ENCODE data around the gene CTNNA2. TPM values are rescaled to one million over a fixed set of nuclear protein-coding genes. Genes with fewer than 3 reads are reported as not detected.

CTNNA2 gene
- total RNA-seq, 1 experiment from 2014 or later: not detected

- intact Hi-C loops (cut with micrococcal nuclease; ENCODE audit: unreplicated experiment): no loop called here
- no peak for DNase-seq
- no TSS peak for BruUV-seq (replicated peaks)
- Histone ChIP-seq H3K27me3 (ENCODE audit: insufficient read depth, low read depth) (peaks cover 17% of the 10 kb centered on the region; the same call in 1 of the 2 replicates), H3F3A (ENCODE audit: insufficient read depth, low read depth) (no peaks in the 10 kb centered on the region), H3K9me3 (ENCODE audit: insufficient read depth, low read depth) (no peaks in the 10 kb centered on the region), H3K9me2 (ENCODE audit: insufficient read depth) (no peaks in the 10 kb centered on the region), H3K4me1 (replicated peaks; ENCODE audit: insufficient read depth) (no peaks in the 10 kb centered on the region), H3K36me3 (ENCODE audit: low read depth) (no peaks in the 10 kb centered on the region), H3K27ac (no peak overlapping the region), H3K4me2 (no peak overlapping the region), H3K79me2 (ENCODE audit: low read depth) (no peaks in the 10 kb centered on the region), H2AFZ (no peak overlapping the region), H4K20me1 (ENCODE audit: insufficient read depth) (no peaks in the 10 kb centered on the region), H3K4me3 (no peak overlapping the region)
- TF ChIP-seq EZH2 (IDR thresholded peaks at IDR 0.05; ENCODE audit: low read depth) (no peak), CTCF (conservative IDR thresholded peaks at IDR 0.05) (no peak)
- CTCF ChIA-PET: no interaction called here
- POLR2A ChIA-PET (ENCODE audit: unreplicated experiment): no interaction called here
These were observed 422.3 kb downstream of the CTNNA2 start for GRCh38 chr2:79935046-79935732.

DNA sequence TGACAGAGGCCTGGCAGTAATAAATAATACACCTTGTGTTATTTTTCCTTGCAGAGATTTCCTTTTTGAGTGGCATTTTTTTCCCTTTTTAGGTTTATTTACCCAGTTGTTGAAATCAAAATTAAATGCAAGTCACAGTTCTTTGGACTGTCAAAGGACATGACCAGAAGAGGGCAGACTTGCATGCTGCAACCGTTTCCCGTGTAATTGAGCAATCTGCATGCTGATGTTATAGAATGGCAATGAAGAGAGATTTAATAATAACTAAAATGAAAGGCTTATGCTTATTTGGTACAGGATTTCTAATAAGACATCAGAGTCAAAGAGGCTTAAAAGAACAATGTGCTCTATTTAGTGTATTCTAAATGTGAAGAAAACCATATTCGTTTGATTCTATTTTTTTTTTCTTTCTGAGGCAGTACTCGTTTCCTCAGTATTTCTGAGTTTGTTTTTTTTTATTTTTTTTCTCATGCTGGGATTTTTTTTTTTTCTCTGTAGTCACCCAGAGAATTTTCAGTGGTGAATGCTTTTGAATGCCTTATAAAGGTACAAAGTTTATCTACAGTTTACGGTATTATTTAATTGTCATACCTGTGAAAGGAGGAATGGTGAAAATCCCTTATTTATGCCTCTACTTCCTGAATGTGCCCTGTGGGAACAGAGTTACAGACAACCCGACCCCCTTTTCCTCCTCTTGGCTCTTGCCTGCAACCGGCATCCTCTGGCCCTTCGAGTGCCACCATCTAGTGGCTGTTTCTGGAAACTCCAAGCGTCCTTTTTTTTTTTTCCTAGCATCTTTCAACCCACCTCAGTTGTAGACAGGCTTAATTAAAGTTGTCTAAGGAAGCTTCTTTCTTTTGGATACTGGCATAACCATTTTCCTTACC lies 423.2 kb downstream of the CTNNA2 start:
- TF ChIP-seq CTCF (conservative IDR thresholded peaks at IDR 0.05): peak; percentile 62
- no peak for TF ChIP-seq EZH2 (IDR thresholded peaks at IDR 0.05; ENCODE audit: low read depth)
- no TSS peak for BruUV-seq (replicated peaks)
- H3K9me2 ChIP-seq (ENCODE audit: insufficient read depth): no peaks in the 10 kb centered on the region
- no peak overlapping the region for H3K4me2 ChIP-seq
- no peaks in the 10 kb centered on the region for H3K4me1 ChIP-seq (replicated peaks; ENCODE audit: insufficient read depth)
- ChIA-PET CTCF (interaction anchor here (0.7 kb wide), 2 partner anchors 200 to 205 kb away, joined by 3 read pairs; no protein-coding TSS in a partner anchor), POLR2A (ENCODE audit: unreplicated experiment) (no interaction called here)
- no peak overlapping the region for H2AFZ ChIP-seq
- H3K9me3 ChIP-seq (ENCODE audit: insufficient read depth, low read depth): no peaks in the 10 kb centered on the region
- no peaks in the 10 kb centered on the region for H3K79me2 ChIP-seq (ENCODE audit: low read depth)
- no peak overlapping the region for H3K4me3 ChIP-seq
- H3K27me3 ChIP-seq (ENCODE audit: insufficient read depth, low read depth): peaks cover 24% of the 10 kb centered on the region; the same call in 1 of the 2 replicates
- no peaks in the 10 kb centered on the region for H3F3A ChIP-seq (ENCODE audit: insufficient read depth, low read depth)
- peak; percentile 9 to 38 for DNase-seq
- intact Hi-C loops (cut with micrococcal nuclease; ENCODE audit: unreplicated experiment): no loop called here
- H3K27ac ChIP-seq: no peak overlapping the region
- no peaks in the 10 kb centered on the region for H3K36me3 ChIP-seq (ENCODE audit: low read depth)
- no peaks in the 10 kb centered on the region for H4K20me1 ChIP-seq (ENCODE audit: insufficient read depth)

- no peak for DNase-seq
- no peak overlapping the region for H3K4me2 ChIP-seq
- no peaks in the 10 kb centered on the region for H3K36me3 ChIP-seq (ENCODE audit: low read depth)
- H3K9me3 ChIP-seq (ENCODE audit: insufficient read depth, low read depth): no peaks in the 10 kb centered on the region
- no peak overlapping the region for H2AFZ ChIP-seq
- no peaks in the 10 kb centered on the region for H3K9me2 ChIP-seq (ENCODE audit: insufficient read depth)
- no peak overlapping the region for H3K27ac ChIP-seq
- CTCF ChIA-PET: interaction anchor here (0.7 kb wide), 2 partner anchors 200 to 206 kb away, joined by 3 read pairs; no protein-coding TSS in a partner anchor
- peaks cover 24% of the 10 kb centered on the region; the same call in 1 of the 2 replicates for H3K27me3 ChIP-seq (ENCODE audit: insufficient read depth, low read depth)
- TF ChIP-seq CTCF (conservative IDR thresholded peaks at IDR 0.05) (no peak), EZH2 (IDR thresholded peaks at IDR 0.05; ENCODE audit: low read depth) (no peak)
- H3K4me3 ChIP-seq: no peak overlapping the region
- H4K20me1 ChIP-seq (ENCODE audit: insufficient read depth): no peaks in the 10 kb centered on the region
- intact Hi-C loops (cut with micrococcal nuclease; ENCODE audit: unreplicated experiment): no loop called here
- H3F3A ChIP-seq (ENCODE audit: insufficient read depth, low read depth): no peaks in the 10 kb centered on the region
- H3K79me2 ChIP-seq (ENCODE audit: low read depth): no peaks in the 10 kb centered on the region
- no peaks in the 10 kb centered on the region for H3K4me1 ChIP-seq (replicated peaks; ENCODE audit: insufficient read depth)
- BruUV-seq (replicated peaks): no TSS peak
- POLR2A ChIA-PET (ENCODE audit: unreplicated experiment): no interaction called here
These were observed 423.9 kb downstream of the CTNNA2 start for GRCh38 chr2:79936715-79937114.

Measured in PC-9 (cell line).